22Rv1 (cell line): ENCODE data around the gene CCDC54.

Experiments
- ZFX ChIP-seq: fragments of 450-650 bp; IDR thresholded peaks from 2 replicates; pipeline ENCODE4 v1.6.1; 2017; ENCODE audit warnings: antibody characterized with exemption, borderline replicate concordance
- TF ChIP-seq, protein P1 (sequence below): fragments of 450-650 bp; IDR thresholded peaks from 2 replicates; pipeline ENCODE4 v1.5.1; 2017; ENCODE audit warnings: mild to moderate bottlenecking

DNA sequence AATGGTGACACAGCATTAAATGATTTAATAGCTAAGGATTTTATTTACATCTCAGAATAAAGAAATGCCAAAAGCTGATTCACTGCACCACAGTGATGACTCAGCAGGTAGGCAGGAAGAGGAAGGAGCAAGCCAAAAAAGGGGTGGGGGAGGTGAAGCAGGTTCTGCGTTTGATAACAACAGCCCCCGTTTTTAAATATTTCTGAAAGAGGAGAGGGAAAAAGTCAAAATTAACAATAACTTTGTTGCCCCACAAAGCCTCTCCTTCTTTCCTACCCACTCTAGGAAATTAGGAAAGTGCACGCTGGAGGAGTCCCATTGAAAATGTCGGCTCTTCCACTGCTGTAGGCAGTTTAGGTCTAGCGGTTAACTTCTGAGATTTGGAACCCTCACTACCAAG is 9.9 kb upstream of the CCDC54 start:
- TF ChIP-seq, protein P1, sequence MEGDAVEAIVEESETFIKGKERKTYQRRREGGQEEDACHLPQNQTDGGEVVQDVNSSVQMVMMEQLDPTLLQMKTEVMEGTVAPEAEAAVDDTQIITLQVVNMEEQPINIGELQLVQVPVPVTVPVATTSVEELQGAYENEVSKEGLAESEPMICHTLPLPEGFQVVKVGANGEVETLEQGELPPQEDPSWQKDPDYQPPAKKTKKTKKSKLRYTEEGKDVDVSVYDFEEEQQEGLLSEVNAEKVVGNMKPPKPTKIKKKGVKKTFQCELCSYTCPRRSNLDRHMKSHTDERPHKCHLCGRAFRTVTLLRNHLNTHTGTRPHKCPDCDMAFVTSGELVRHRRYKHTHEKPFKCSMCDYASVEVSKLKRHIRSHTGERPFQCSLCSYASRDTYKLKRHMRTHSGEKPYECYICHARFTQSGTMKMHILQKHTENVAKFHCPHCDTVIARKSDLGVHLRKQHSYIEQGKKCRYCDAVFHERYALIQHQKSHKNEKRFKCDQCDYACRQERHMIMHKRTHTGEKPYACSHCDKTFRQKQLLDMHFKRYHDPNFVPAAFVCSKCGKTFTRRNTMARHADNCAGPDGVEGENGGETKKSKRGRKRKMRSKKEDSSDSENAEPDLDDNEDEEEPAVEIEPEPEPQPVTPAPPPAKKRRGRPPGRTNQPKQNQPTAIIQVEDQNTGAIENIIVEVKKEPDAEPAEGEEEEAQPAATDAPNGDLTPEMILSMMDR = no peak
- no peak for TF ChIP-seq ZFX
